ENCODE results near the gene SNX8. TPM values are rescaled to one million over a fixed set of nuclear protein-coding genes. Genes with fewer than 3 reads are reported as not detected.

Gene SNX8
- total and polyA plus RNA-seq, 2 experiments from 2014 or later: 13.1 to 44.4 TPM

DNA sequence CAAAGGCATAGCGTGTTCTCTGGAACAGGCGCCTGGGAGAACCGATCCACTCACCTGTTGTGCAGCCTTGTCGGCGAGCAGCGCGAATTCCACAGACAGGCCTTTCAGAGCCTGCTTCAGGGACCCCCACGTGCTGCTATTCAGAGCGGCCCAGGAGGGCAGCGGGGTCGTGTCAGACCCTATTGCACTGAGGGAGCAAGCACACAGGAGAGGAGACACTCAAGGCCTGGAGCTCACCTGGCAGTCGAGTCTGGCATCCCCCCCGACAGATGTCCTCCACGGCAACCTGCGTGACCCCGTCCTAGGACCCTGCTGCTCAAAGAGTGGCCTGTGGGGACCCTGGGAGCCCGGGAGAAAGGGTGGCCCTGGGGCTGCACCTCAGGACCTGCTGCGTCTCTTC lies 51.1 kb downstream of the SNX8 start:
- H3K4me3 ChIP-seq: no peak overlapping the region
- WGBS, 2 experiments (ENCODE audit: low coverage in 1 of 2, low lambda C conversion rate in 2 of 2, missing lambda C conversion rate in 2 of 2): 93 to 95% methylated on average over 15 to 18 of the region's 18 CpGs

DNA sequence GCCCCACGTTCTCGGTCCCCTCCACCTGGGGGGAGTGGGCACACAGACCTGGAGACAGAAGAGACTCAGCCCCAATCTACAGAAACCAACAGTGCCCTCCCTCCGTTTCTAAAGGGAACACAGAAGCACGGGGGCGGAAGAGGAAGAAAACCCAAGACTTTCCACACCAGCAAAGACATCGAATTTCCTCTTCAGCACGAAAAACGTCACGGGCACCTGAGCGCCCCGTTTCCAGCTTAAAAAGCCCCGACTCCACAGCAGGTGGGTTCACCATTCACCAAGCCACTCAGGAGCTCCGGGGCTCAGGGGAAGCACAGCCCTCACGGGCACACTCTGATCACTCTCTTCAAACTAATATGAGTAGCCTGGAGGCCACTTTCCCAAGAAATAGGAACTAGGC lies 52.6 kb downstream of the SNX8 start:
- peaks cover 2% of the 10 kb centered on the region for H3K4me1 ChIP-seq (ENCODE audit: insufficient read depth)
- H3K4me3 ChIP-seq: no peak overlapping the region
- H3K9me3 ChIP-seq (ENCODE audit: low read depth): no peaks in the 10 kb centered on the region
- H3K27me3 ChIP-seq (replicated peaks; ENCODE audit: insufficient read depth): no peaks in the 10 kb centered on the region
- no peak for TF ChIP-seq EZH2 (IDR thresholded peaks at IDR 0.05; ENCODE audit: insufficient read depth, poor library complexity, severe bottlenecking)
- TF ChIP-seq EZH2phosphoT487 (IDR thresholded peaks at IDR 0.05; ENCODE audit: insufficient read depth, low read depth): no peak
- H3F3A ChIP-seq (ENCODE audit: insufficient read depth): no peaks in the 10 kb centered on the region
- no peaks in the 10 kb centered on the region for H4K20me1 ChIP-seq (ENCODE audit: insufficient read depth)
- 86 to 90% methylated on average over 14 of the region's 14 CpGs for WGBS, 2 experiments (ENCODE audit: low coverage in 1 of 2, low lambda C conversion rate in 2 of 2, missing lambda C conversion rate in 2 of 2)
- no peak overlapping the region for H2AFZ ChIP-seq
- no peak overlapping the region for H3K27ac ChIP-seq
- no peaks in the 10 kb centered on the region for H3K36me3 ChIP-seq (ENCODE audit: low read depth)
- H3K4me2 ChIP-seq (ENCODE audit: unreplicated experiment): no peak overlapping the region
- H3K79me2 ChIP-seq (ENCODE audit: insufficient read depth): no peaks in the 10 kb centered on the region
- no peaks in the 10 kb centered on the region for H3K9me2 ChIP-seq (ENCODE audit: insufficient read depth)
- no peak overlapping the region for H3K9ac ChIP-seq
- in situ Hi-C loops (cut with MboI): no loop called here
- no peak for DNase-seq

More for the DNA sequence above, 51.1 kb downstream of the SNX8 start:
- H2AFZ ChIP-seq: no peak overlapping the region
- H3K9me2 ChIP-seq (ENCODE audit: insufficient read depth): no peaks in the 10 kb centered on the region
- no peak overlapping the region for H3K9ac ChIP-seq
- H4K20me1 ChIP-seq (ENCODE audit: insufficient read depth): no peaks in the 10 kb centered on the region
- no peaks in the 10 kb centered on the region for H3K9me3 ChIP-seq (ENCODE audit: low read depth)
- in situ Hi-C loops (cut with MboI): no loop called here
- no peak for DNase-seq
- no peak for TF ChIP-seq EZH2 (IDR thresholded peaks at IDR 0.05; ENCODE audit: insufficient read depth, poor library complexity, severe bottlenecking)
- no peak overlapping the region for H3K4me2 ChIP-seq (ENCODE audit: unreplicated experiment)
- no peak overlapping the region for H3K27ac ChIP-seq
- peaks cover 6% of the 10 kb centered on the region for H3K4me1 ChIP-seq (ENCODE audit: insufficient read depth)
- H3K27me3 ChIP-seq (replicated peaks; ENCODE audit: insufficient read depth): no peaks in the 10 kb centered on the region
- H3K79me2 ChIP-seq (ENCODE audit: insufficient read depth): no peaks in the 10 kb centered on the region
- H3F3A ChIP-seq (ENCODE audit: insufficient read depth): no peaks in the 10 kb centered on the region
- no peaks in the 10 kb centered on the region for H3K36me3 ChIP-seq (ENCODE audit: low read depth)

GRCh38 chr7:2260820-2261219 lies 53.4 kb downstream of the SNX8 start:
- Histone ChIP-seq H3K27me3 (replicated peaks; ENCODE audit: insufficient read depth) (no peaks in the 10 kb centered on the region), H3K79me2 (ENCODE audit: insufficient read depth) (no peaks in the 10 kb centered on the region), H3K9me3 (ENCODE audit: low read depth) (no peaks in the 10 kb centered on the region), H3F3A (ENCODE audit: insufficient read depth) (no peaks in the 10 kb centered on the region), H3K4me3 (no peak overlapping the region), H3K9me2 (ENCODE audit: insufficient read depth) (no peaks in the 10 kb centered on the region), H4K20me1 (ENCODE audit: insufficient read depth) (no peaks in the 10 kb centered on the region), H3K9ac (no peak overlapping the region), H3K27ac (no peak overlapping the region), H3K36me3 (ENCODE audit: low read depth) (no peaks in the 10 kb centered on the region), H3K4me1 (ENCODE audit: insufficient read depth) (no peaks in the 10 kb centered on the region), H2AFZ (no peak overlapping the region), H3K4me2 (ENCODE audit: unreplicated experiment) (no peak overlapping the region)
- DNase-seq: no peak
- in situ Hi-C loops (cut with MboI): no loop called here
- WGBS, 2 experiments (ENCODE audit: low coverage in 1 of 2, low lambda C conversion rate in 2 of 2, missing lambda C conversion rate in 2 of 2): 95 to 98% methylated on average over 5 of the region's 5 CpGs
- no peak for TF ChIP-seq EZH2 (IDR thresholded peaks at IDR 0.05; ENCODE audit: insufficient read depth, poor library complexity, severe bottlenecking)
- TF ChIP-seq EZH2phosphoT487 (IDR thresholded peaks at IDR 0.05; ENCODE audit: insufficient read depth, low read depth): no peak

- no peaks in the 10 kb centered on the region for H3K27me3 ChIP-seq (replicated peaks; ENCODE audit: insufficient read depth)
- no peak overlapping the region for H3K4me2 ChIP-seq (ENCODE audit: unreplicated experiment)
- H3K27ac ChIP-seq: no peak overlapping the region
- in situ Hi-C loops (cut with MboI): no loop called here
- 81 to 87% methylated on average over 9 of the region's 9 CpGs for WGBS, 2 experiments (ENCODE audit: low coverage in 1 of 2, low lambda C conversion rate in 2 of 2, missing lambda C conversion rate in 2 of 2)
- TF ChIP-seq EZH2 (IDR thresholded peaks at IDR 0.05; ENCODE audit: insufficient read depth, poor library complexity, severe bottlenecking) (no peak), EZH2phosphoT487 (IDR thresholded peaks at IDR 0.05; ENCODE audit: insufficient read depth, low read depth) (no peak)
- no peak for DNase-seq
- H3F3A ChIP-seq (ENCODE audit: insufficient read depth): no peaks in the 10 kb centered on the region
- H3K9ac ChIP-seq: no peak overlapping the region
- no peaks in the 10 kb centered on the region for H3K36me3 ChIP-seq (ENCODE audit: low read depth)
- no peak overlapping the region for H3K4me3 ChIP-seq
- H3K79me2 ChIP-seq (ENCODE audit: insufficient read depth): no peaks in the 10 kb centered on the region
- H2AFZ ChIP-seq: no peak overlapping the region
- no peaks in the 10 kb centered on the region for H4K20me1 ChIP-seq (ENCODE audit: insufficient read depth)
- no peaks in the 10 kb centered on the region for H3K9me2 ChIP-seq (ENCODE audit: insufficient read depth)
- no peaks in the 10 kb centered on the region for H3K9me3 ChIP-seq (ENCODE audit: low read depth)
- no peaks in the 10 kb centered on the region for H3K4me1 ChIP-seq (ENCODE audit: insufficient read depth)
These were observed 54.8 kb downstream of the SNX8 start for GRCh38 chr7:2259480-2259879.
